ENCODE results near the gene SRD5A3.

The SRD5A3 gene

GRCh38 chr4:55409468-55410171 lies 63.6 kb downstream of the SRD5A3 start:
- DNase-seq (ENCODE audit: low spot score), result peak; percentile 38

GRCh38 chr4:55410431-55410830 lies 64.4 kb downstream of the SRD5A3 start:
- DNase-seq (ENCODE audit: low spot score), result no peak

GRCh38 chr4:55411621-55412020 lies 65.6 kb downstream of the SRD5A3 start:
- DNase-seq (ENCODE audit: low spot score), result no peak

GRCh38 chr4:55416176-55416575 lies 70.1 kb downstream of the SRD5A3 start:
- no peak for DNase-seq (ENCODE audit: low spot score)
